ENCODE data around the gene PTPRD.

DNA sequence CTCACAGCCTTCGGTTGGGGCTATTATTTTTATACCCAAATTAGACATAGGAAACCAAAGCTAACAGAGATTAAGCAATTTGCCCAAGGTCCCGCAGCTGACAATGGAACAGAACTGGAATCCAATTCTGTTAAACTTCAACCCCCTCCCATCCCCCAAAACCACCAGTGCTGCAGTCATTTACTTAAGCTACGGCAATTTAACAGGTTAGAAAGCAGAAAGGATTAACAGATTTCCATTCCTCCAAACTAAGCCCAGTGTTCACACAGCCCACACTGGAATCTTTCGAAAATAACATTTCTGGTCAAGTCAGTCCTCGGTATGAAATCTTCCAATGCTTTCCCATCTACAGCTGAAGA, 1790.2 kb downstream of the PTPRD start:
- TF ChIP-seq, protein P1, sequence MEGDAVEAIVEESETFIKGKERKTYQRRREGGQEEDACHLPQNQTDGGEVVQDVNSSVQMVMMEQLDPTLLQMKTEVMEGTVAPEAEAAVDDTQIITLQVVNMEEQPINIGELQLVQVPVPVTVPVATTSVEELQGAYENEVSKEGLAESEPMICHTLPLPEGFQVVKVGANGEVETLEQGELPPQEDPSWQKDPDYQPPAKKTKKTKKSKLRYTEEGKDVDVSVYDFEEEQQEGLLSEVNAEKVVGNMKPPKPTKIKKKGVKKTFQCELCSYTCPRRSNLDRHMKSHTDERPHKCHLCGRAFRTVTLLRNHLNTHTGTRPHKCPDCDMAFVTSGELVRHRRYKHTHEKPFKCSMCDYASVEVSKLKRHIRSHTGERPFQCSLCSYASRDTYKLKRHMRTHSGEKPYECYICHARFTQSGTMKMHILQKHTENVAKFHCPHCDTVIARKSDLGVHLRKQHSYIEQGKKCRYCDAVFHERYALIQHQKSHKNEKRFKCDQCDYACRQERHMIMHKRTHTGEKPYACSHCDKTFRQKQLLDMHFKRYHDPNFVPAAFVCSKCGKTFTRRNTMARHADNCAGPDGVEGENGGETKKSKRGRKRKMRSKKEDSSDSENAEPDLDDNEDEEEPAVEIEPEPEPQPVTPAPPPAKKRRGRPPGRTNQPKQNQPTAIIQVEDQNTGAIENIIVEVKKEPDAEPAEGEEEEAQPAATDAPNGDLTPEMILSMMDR (conservative IDR thresholded peaks at IDR 0.05; ENCODE audit: low read depth, low read length): no peak
- TF ChIP-seq NFE2L2 (IDR thresholded peaks at IDR 0.05; ENCODE audit: low read depth, low read length): no peak
- TF ChIP-seq POLR2A (IDR thresholded peaks at IDR 0.05; ENCODE audit: low read depth, low read length): no peak
- TF ChIP-seq RFX5 (IDR thresholded peaks at IDR 0.05; ENCODE audit: low read depth, low read length): no peak
- TF ChIP-seq, protein P2, sequence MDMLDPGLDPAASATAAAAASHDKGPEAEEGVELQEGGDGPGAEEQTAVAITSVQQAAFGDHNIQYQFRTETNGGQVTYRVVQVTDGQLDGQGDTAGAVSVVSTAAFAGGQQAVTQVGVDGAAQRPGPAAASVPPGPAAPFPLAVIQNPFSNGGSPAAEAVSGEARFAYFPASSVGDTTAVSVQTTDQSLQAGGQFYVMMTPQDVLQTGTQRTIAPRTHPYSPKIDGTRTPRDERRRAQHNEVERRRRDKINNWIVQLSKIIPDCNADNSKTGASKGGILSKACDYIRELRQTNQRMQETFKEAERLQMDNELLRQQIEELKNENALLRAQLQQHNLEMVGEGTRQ (IDR thresholded peaks at IDR 0.05; ENCODE audit: low read depth, low read length): no peak
- TF ChIP-seq MAFK (IDR thresholded peaks at IDR 0.05; ENCODE audit: low read depth, low read length): no peak
- TF ChIP-seq, protein P3, sequence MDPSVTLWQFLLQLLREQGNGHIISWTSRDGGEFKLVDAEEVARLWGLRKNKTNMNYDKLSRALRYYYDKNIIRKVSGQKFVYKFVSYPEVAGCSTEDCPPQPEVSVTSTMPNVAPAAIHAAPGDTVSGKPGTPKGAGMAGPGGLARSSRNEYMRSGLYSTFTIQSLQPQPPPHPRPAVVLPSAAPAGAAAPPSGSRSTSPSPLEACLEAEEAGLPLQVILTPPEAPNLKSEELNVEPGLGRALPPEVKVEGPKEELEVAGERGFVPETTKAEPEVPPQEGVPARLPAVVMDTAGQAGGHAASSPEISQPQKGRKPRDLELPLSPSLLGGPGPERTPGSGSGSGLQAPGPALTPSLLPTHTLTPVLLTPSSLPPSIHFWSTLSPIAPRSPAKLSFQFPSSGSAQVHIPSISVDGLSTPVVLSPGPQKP (IDR thresholded peaks at IDR 0.05; ENCODE audit: borderline replicate concordance, low read depth, low read length): no peak
- TF ChIP-seq MAZ (IDR thresholded peaks at IDR 0.05; ENCODE audit: borderline replicate concordance, low read depth, low read length): no peak
- TF ChIP-seq RCOR1 (IDR thresholded peaks at IDR 0.05; ENCODE audit: insufficient replicate concordance, low read length): no peak
- TF ChIP-seq RAD21 (IDR thresholded peaks at IDR 0.05; ENCODE audit: low read length): no peak
- TF ChIP-seq BHLHE40 (IDR thresholded peaks at IDR 0.05; ENCODE audit: low read depth, low read length): no peak
